ENCODE results near the gene DUSP14. TPM values are rescaled to one million over a fixed set of nuclear protein-coding genes. Genes with fewer than 3 reads are reported as not detected.

Gene DUSP14
- total and polyA plus RNA-seq, 2 of the 8 experiments (the other 6 are each of a cell fraction or from before 2014, with no cell fraction given) = 22.1 to 37.9 TPM

DNA sequence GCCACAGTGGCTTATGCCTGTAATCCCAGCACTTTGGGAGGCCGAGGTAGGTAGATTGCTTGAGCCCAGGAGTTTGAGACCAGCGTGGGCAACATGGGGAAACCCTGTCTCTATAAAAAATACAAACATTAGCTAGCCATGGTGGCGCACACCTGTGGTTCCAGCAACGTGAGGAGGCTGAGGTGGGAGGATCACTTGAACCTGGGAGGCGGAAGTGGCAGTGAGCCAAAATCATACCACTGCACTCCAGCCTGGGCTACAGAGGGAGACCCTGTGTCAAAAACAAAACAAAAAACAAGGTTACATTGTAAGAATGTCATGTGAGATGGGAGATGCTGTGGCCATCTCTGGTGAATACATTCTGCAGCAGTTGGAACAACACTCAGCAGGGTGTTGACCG is 13.5 kb downstream of the DUSP14 start (continued):
- TF ChIP-seq, protein P1, sequence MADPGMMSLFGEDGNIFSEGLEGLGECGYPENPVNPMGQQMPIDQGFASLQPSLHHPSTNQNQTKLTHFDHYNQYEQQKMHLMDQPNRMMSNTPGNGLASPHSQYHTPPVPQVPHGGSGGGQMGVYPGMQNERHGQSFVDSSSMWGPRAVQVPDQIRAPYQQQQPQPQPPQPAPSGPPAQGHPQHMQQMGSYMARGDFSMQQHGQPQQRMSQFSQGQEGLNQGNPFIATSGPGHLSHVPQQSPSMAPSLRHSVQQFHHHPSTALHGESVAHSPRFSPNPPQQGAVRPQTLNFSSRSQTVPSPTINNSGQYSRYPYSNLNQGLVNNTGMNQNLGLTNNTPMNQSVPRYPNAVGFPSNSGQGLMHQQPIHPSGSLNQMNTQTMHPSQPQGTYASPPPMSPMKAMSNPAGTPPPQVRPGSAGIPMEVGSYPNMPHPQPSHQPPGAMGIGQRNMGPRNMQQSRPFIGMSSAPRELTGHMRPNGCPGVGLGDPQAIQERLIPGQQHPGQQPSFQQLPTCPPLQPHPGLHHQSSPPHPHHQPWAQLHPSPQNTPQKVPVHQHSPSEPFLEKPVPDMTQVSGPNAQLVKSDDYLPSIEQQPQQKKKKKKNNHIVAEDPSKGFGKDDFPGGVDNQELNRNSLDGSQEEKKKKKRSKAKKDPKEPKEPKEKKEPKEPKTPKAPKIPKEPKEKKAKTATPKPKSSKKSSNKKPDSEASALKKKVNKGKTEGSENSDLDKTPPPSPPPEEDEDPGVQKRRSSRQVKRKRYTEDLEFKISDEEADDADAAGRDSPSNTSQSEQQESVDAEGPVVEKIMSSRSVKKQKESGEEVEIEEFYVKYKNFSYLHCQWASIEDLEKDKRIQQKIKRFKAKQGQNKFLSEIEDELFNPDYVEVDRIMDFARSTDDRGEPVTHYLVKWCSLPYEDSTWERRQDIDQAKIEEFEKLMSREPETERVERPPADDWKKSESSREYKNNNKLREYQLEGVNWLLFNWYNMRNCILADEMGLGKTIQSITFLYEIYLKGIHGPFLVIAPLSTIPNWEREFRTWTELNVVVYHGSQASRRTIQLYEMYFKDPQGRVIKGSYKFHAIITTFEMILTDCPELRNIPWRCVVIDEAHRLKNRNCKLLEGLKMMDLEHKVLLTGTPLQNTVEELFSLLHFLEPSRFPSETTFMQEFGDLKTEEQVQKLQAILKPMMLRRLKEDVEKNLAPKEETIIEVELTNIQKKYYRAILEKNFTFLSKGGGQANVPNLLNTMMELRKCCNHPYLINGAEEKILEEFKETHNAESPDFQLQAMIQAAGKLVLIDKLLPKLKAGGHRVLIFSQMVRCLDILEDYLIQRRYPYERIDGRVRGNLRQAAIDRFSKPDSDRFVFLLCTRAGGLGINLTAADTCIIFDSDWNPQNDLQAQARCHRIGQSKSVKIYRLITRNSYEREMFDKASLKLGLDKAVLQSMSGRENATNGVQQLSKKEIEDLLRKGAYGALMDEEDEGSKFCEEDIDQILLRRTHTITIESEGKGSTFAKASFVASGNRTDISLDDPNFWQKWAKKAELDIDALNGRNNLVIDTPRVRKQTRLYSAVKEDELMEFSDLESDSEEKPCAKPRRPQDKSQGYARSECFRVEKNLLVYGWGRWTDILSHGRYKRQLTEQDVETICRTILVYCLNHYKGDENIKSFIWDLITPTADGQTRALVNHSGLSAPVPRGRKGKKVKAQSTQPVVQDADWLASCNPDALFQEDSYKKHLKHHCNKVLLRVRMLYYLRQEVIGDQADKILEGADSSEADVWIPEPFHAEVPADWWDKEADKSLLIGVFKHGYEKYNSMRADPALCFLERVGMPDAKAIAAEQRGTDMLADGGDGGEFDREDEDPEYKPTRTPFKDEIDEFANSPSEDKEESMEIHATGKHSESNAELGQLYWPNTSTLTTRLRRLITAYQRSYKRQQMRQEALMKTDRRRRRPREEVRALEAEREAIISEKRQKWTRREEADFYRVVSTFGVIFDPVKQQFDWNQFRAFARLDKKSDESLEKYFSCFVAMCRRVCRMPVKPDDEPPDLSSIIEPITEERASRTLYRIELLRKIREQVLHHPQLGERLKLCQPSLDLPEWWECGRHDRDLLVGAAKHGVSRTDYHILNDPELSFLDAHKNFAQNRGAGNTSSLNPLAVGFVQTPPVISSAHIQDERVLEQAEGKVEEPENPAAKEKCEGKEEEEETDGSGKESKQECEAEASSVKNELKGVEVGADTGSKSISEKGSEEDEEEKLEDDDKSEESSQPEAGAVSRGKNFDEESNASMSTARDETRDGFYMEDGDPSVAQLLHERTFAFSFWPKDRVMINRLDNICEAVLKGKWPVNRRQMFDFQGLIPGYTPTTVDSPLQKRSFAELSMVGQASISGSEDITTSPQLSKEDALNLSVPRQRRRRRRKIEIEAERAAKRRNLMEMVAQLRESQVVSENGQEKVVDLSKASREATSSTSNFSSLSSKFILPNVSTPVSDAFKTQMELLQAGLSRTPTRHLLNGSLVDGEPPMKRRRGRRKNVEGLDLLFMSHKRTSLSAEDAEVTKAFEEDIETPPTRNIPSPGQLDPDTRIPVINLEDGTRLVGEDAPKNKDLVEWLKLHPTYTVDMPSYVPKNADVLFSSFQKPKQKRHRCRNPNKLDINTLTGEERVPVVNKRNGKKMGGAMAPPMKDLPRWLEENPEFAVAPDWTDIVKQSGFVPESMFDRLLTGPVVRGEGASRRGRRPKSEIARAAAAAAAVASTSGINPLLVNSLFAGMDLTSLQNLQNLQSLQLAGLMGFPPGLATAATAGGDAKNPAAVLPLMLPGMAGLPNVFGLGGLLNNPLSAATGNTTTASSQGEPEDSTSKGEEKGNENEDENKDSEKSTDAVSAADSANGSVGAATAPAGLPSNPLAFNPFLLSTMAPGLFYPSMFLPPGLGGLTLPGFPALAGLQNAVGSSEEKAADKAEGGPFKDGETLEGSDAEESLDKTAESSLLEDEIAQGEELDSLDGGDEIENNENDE (IDR thresholded peaks at IDR 0.05; ENCODE audit: insufficient replicate concordance, low read length) = no peak
- TF ChIP-seq NRF1 (IDR thresholded peaks at IDR 0.05; ENCODE audit: low read depth, low read length) = no peak
- no peak for TF ChIP-seq KDM5A (IDR thresholded peaks at IDR 0.05; ENCODE audit: low read length)
- no peak for TF ChIP-seq CHD1 (IDR thresholded peaks at IDR 0.05; ENCODE audit: low read depth, low read length)
